HG02623 (cell line): ENCODE results near the gene TRAF2.
A peak's percentile ranks its signal among the peaks of the same experiment; 100 is the strongest.
"Not testable (repeated sequence)": the region's sequence is repeated elsewhere in the genome, so short reads cannot be mapped to it uniquely, and the experiment has no call there.

Experiments used
- ATAC-seq: cut with Tn5 transposase; IDR thresholded peaks from one replicate; pipeline ENCODE4 v1.9.1; 2021; ENCODE audit warnings: moderate library complexity; ENCODE audit not compliant: unreplicated experiment

TRAF2 gene

GRCh38 chr9:136885950-136886578, at the start of gene TRAF2:
Gene TRAF2, plus strand, starts transcription at chr9:136886516. Its CDS starts 12,225 bp downstream, at chr9:136898741.
- peak; percentile 81 for ATAC-seq

GRCh38 chr9:136837146-136837855, 49.0 kb upstream of the TRAF2 start:
- no peak for ATAC-seq

DNA sequence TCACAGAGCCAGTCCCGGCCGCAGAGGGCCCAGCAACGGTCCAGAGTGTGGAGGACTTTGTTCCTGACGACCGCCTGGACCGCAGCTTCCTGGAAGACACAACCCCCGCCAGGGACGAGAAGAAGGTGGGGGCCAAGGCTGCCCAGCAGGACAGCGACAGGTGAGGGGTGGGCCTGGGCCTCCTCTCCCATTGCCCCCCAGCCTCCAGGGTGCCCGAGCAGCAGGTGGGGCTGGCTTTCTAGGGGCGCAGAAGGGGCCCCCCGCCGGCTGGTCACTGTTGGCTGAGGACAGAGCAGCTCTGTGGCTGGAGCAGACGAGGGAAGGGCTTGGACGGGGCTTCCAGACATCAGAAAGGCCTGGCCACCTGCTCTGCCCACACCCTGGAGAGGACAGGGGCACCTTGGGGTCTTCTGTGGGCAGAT, 48.4 kb upstream of the TRAF2 start:
- ATAC-seq, result not testable (repeated sequence)

DNA sequence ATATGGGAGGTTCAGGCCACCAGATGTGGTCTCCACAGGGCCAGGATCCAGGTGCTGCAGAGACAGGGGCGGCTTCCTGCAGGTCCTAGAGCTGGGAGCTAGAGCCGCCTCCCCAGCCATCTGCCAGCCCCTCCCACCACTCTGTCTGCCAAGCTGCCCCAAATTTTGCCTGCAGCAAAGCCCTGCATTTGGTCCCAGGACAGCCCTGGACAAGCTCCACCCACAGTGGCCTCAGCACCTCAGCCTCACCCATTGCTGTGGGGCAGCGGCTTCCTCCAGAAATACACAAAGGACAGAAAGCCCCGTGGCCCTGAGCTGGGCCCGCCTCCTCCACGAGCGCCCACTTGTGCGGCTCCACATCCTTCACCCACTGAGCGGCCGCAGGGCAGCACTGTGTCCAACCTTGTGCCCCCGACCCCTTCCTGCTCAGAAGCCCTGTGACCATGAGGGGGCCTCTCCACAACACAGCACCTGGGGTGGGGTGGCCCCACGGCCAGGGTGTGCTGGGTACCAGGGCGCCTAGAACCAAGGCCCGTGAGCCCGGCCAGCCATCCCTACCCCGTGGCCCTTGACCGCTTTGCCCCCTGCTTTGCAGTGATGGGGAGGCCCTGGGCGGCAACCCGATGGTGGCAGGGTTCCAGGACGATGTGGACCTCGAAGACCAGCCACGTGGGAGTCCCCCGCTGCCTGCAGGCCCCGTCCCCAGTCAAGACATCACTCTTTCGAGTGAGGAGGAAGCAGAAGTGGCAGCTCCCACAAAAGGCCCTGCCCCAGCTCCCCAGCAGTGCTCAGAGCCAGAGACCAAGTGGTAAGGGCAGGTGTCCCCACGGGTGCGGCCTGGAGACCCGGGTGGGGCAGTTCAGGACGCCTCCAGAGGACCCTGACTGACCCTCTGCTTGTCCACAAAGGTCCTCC, 47.7 kb upstream of the TRAF2 start:
- ATAC-seq, result no peak

DNA sequence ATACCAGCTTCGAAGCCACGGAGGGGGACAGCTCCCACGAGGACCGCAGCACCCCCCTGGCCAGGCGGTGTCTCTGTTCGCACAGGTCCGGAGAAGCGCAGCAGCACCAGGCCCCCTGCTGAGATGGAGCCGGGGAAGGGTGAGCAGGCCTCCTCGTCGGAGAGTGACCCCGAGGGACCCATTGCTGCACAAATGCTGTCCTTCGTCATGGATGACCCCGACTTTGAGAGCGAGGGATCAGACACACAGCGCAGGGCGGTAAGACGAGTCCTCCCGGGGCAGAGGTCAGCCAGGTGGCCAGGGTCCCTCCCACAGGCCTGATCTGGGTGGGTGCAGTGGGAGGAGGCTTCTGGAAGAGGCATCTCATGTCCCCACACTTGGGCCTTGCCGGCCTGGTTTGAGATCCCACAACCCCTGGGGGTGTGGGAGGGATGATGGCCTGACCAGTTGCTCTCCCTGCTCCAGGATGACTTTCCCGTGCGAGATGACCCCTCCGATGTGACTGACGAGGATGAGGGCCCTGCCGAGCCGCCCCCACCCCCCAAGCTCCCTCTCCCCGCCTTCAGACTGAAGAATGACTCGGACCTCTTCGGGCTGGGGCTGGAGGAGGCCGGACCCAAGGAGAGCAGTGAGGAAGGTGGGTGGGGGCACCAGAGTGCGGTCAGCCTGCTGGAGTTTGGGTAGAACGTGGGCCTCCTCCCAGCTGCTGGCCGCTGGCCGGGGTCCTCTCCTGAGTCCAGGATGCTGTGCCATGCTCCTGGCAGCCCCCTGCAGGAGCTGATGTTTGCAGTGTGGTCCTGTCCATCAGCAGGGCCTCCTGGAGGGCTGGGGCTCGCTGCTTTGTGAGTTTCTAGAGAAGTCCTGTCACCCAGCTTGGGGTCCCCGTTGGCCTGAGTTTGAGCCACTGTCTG, 46.8 kb upstream of the TRAF2 start:
- ATAC-seq, result no peak

- no peak for ATAC-seq
Measured at GRCh38 chr9:136840140-136840876, 46.0 kb upstream of the TRAF2 start.

GRCh38 chr9:136840877-136841645, 45.3 kb upstream of the TRAF2 start:
- ATAC-seq, result no peak

DNA sequence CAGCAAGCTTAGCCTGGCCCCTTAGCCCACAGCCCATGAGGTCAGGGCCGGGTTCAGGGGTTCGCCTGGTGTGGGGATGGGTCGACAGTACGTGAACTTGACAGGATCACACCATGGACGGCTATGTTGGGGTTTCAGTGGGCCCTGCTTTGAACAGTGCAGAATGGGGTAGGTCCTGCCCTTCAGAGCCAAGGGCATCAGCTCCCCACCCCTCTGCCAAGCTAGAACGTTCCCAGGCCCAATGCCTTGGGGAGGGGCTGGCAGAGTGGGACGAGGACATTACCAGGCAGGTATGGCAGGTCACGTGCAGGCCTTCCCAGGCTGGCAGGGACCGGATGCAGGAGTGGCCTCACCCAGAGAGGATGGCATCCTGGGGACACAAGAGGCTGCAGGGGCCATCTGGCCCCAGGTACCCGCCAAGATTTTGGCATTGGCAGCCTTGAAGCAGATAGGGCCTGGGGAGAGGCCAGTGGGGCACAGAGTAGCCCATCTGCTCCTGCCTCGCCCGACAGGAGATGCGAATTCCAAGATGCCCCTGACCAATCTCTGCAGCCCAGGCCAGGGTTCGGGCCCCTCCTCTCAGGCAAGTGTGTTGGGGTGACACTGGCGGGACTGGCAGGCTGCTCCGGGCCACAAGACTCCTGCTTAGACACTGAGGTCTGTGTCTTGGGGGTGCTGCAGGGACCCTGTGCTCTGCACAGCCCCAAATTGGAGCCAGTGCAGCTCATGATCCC, 44.5 kb upstream of the TRAF2 start:
- ATAC-seq, result not testable (repeated sequence)

DNA sequence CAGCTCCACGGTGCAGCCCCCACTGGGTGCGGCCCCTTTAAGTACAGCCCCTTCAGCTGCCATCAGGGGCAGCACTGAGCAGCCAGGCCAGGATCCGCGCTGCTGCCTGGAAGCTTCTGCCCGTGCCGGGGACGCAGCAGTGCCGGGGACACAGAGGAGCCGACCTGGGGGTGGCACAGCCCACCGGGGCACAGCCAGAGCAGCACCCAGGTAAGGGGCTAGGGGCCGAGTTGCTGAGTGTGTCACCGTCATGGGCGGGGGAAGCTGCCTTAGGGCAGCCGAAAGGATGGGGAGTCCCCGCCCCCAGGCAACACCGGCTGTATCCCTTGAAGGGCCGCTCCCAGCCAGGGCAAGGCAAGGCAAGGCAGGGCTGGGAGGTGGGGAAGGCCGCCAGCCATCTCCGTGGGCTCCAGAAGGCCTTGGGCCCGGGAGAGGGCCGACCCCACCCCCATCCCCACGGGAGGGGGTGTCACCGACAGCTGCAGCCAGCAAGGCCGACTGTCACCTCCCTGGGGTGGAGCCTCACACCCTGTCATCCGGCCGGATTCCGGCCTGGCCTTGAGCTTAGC, 43.9 kb upstream of the TRAF2 start, which contains the start of gene AJM1:
Gene AJM1, plus strand, starts transcription at position 99 of the 569 bp plus-strand sequence. CDS start 1,937 bp downstream, outside the sequence.
- ATAC-seq, result peak; percentile 60

DNA sequence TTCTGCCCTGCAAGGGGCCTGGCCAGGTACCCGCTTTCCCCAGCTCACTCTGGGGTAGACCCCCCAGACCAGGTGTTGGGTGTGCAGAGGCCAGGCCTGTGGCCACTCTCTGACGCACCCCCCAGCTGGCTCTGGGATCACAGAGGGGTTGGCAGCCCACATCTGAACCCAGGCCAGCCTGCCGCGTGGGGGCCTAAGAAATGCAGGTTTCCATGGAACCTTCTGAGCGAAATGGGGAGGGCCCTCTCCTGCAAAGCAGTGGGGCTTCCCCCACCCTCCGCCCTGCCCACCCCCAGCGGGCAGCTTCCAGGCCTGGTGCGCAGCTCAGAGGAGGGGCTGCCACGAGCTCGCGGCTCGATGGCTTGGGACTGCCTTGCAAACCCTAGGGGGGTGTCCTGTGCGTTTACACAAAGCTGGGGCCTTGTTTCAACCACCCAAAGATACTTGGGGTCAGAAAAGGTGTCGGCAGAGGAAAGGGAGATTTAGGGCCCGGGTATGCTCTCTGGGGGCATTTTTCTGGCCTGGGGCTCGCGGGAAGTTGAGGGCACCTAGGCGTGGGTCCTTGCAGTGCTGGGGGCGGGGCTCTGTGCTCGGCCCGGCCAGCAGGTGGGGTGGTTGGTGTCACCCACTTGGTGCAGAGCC, 43.0 kb upstream of the TRAF2 start:
- not testable (repeated sequence) for ATAC-seq

DNA sequence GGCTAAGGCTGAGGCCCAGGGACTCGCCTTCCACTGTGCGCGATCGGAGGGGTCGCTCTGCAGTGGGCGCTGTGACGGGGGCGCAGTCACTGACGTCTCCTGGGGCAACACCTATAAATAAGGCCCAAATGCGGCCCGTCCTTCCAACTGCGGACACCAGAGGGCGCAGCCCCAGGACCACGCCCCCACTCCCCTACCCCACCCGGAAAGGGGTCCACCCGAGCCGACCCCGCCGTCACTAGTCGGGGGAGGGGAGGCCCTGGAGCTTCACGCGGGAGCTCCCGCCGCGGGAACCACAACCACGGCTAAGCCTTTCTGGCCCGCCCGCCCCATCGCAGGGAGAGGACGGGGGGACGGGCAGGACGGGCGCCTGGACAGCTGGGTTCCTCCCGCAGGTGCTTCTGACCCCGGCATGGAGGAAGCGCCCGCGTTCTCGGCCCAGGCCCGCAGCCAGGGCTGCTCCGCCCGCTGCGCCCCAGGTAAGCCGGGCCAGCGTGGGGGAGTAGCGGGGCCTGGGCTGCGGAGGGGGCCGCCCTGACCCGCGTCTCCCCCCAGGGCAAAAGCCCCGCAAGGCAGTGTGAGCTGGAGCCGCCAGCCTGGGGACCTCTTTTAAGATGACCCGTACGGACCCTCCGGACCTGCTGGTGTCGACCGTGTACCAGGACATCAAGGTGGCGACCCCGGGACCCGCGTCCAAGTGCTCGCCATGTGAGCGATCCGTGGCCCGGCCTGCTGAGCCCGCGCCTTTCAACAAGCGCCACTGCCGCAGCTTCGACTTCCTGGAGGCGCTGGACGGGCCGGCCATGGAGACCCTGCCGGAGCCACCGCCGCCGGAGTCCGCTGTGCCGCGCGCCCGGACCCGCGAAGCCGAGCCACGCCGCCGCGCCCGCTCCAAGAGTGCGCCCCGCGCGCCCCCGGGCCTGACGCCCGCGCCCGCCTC, 42.2 kb upstream of the TRAF2 start:
- not testable (repeated sequence) for ATAC-seq

GRCh38 chr9:136844761-136845464, 41.4 kb upstream of the TRAF2 start:
- no peak for ATAC-seq

GRCh38 chr9:136845465-136846260, 40.7 kb upstream of the TRAF2 start:
- ATAC-seq, result no peak

DNA sequence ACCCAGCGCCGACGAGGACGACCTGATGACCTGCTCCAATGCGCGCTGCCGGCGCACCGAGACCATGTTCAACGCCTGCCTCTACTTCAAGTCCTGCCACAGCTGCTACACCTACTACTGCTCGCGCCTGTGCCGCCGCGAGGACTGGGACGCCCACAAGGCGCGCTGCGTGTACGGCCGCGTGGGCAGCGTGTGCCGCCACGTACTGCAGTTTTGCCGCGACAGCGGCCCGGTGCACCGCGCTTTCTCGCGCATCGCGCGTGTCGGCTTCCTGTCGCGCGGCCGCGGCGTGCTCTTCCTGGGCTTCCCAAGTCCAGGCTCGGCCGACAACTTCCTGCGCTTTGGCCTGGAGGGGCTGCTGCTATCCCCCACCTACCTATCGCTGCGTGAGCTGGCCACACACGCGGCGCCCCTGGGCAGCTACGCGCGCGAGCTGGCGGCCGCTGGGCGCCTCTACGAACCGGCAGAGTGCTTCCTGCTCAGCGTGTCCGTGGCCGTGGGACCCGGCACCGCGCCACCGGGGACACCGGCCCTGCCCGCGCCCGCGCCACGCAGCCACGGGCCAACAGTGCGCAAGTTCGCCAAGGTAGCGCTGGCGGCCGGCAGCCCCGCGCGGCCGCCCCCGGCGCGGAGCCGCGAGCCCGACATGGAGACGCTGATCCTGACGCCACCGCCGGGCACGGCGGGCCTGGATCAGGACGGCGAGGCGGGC, 39.8 kb upstream of the TRAF2 start:
- ATAC-seq, result no peak
